Ovary (tissue), 3 donors: Measurements from ENCODE around the gene BUB3.

Experiments
- CTCF ChIP-seq, 3 donors: fragments of 450-650 bp in 2 of 3; fragments of 200-600 bp in 1 of 3; IDR thresholded peaks; one replicate each; pipeline versions ENCODE4 v1.5.1 to v1.8.0; 2016 to 2022; ENCODE audit warnings: antibody characterized with exemption in 3 of 3, mild to moderate bottlenecking in 1 of 3
- EP300 ChIP-seq: sonication (generic); formaldehyde crosslinking; IDR thresholded peaks from one replicate; pipeline ENCODE4 v1.6.1; 2017; ENCODE audit warnings: antibody characterized with exemption
- POLR2A ChIP-seq: fragments of 450-650 bp; IDR thresholded peaks from one replicate; pipeline ENCODE4 v1.6.1; 2017; ENCODE audit warnings: antibody characterized with exemption, mild to moderate bottlenecking, moderate library complexity
- donor health status: DM: no; HTN: no; CAD: no.

GRCh38 chr10:123134915-123135414, 19.2 kb upstream of the BUB3 start:
- TF ChIP-seq CTCF (IDR thresholded peaks at IDR 0.05), result no peak
- TF ChIP-seq POLR2A, result no peak
- TF ChIP-seq EP300, result no peak
